ENCODE data around the gene LGALS4.
"Not testable (repeated sequence)": the region's sequence is repeated elsewhere in the genome, so short reads cannot be mapped to it uniquely, and the experiment has no call there.

The LGALS4 gene, protein sequence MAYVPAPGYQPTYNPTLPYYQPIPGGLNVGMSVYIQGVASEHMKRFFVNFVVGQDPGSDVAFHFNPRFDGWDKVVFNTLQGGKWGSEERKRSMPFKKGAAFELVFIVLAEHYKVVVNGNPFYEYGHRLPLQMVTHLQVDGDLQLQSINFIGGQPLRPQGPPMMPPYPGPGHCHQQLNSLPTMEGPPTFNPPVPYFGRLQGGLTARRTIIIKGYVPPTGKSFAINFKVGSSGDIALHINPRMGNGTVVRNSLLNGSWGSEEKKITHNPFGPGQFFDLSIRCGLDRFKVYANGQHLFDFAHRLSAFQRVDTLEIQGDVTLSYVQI

DNA sequence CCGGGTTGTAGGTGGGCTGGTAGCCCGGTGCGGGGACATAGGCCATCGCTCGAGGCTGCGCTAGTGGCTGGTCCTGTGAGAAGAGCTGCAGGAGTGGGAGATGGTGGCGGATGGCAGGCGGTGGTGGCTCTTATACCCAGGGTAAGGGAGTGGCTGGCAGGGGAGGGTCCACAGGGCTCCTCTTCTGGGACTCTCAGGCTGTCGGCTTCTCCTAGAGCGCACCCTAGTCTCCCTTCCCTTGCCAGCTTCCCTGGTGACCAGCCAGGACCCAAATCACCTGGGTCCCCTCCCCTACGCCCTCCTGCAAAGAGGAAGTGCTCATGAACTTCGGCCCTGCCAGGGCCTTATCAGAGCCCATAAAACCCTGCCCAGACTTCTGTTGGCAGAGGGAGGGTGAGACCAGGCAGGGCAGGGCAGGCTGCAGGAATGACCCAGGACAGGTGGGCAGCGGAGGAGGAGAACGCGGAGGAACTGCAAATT, at the start of gene LGALS4:
LGALS4 (minus strand) TSS at position 105 of the 480 bp plus-strand sequence; CDS start at position 46, 59 bp downstream.
- DNase-seq: no peak
- Histone ChIP-seq H3K27me3 (replicated peaks) (no peaks in the 10 kb centered on the region), H3K36me3 (replicated peaks) (peaks cover 6% of the 10 kb centered on the region), H3K27ac (no peak within 1 kb of the TSS), H3K4me3 (ENCODE audit: low read depth, low read length) (no peak within 1 kb of the TSS)
- in situ Hi-C loops (cut with HindIII; ENCODE audit: low pct_ligation_motif_present, low sequenced_read_pairs): no loop called here
- TF ChIP-seq, protein P1, sequence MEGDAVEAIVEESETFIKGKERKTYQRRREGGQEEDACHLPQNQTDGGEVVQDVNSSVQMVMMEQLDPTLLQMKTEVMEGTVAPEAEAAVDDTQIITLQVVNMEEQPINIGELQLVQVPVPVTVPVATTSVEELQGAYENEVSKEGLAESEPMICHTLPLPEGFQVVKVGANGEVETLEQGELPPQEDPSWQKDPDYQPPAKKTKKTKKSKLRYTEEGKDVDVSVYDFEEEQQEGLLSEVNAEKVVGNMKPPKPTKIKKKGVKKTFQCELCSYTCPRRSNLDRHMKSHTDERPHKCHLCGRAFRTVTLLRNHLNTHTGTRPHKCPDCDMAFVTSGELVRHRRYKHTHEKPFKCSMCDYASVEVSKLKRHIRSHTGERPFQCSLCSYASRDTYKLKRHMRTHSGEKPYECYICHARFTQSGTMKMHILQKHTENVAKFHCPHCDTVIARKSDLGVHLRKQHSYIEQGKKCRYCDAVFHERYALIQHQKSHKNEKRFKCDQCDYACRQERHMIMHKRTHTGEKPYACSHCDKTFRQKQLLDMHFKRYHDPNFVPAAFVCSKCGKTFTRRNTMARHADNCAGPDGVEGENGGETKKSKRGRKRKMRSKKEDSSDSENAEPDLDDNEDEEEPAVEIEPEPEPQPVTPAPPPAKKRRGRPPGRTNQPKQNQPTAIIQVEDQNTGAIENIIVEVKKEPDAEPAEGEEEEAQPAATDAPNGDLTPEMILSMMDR (IDR thresholded peaks at IDR 0.05; ENCODE audit: low read depth, low read length, missing control alignments): no peak

DNA sequence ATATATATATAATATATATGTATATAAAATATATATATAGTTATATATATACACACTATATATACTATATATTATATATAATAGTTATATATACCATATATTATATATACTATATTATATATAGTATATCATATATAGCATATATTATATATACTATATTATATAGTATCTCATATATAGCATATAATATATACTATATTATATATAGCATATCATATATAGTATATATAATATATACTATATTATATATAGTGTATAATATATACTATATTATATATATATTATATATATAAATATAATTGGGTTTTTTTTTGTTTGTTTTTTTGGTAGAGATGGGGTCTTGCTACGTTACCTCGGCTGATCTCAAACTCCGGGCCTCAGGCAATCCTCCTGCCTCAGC, 48.6 kb upstream of the LGALS4 start:
- in situ Hi-C loops (cut with HindIII; ENCODE audit: low pct_ligation_motif_present, low sequenced_read_pairs): no loop called here
- TF ChIP-seq, protein P1 (IDR thresholded peaks at IDR 0.05; ENCODE audit: low read depth, low read length, missing control alignments): no peak
- no peak overlapping the region for H3K27ac ChIP-seq
- DNase-seq: no peak
- H3K36me3 ChIP-seq (replicated peaks): no peaks in the 10 kb centered on the region
- H3K27me3 ChIP-seq (replicated peaks): no peaks in the 10 kb centered on the region
- no peak overlapping the region for H3K4me3 ChIP-seq (ENCODE audit: low read depth, low read length)

DNA sequence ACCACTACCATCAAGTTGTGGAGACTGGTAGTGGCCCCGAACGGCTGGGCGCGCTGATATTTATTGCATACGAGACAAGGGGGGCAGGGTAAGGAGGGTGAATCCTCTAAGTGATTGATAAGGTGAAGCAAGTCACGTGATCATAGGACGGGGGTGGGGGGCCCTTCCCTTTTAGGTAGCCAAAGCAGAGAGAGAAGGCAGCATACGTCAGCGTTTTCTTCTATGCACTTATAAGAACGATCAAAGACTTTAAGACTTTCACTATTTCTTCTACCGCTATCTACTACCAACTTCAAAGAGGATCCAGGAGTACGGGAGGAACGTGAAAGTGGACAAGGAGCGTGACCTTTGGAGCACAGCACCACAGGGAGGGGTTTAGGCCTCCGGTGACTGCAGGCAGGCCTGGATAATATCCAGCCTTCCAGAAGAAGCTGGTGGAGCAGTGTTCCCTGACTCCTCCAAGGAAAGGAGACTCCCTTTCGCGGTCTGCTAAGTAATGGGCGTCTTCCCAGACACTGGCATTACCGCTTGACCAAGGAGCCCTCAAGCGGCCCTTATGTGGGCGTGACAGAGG, 47.0 kb upstream of the LGALS4 start:
- H3K4me3 ChIP-seq (ENCODE audit: low read depth, low read length); H3K27me3 ChIP-seq (replicated peaks); H3K36me3 ChIP-seq (replicated peaks); in situ Hi-C loops (cut with HindIII; ENCODE audit: low pct_ligation_motif_present, low sequenced_read_pairs); H3K27ac ChIP-seq; DNase-seq: not testable (repeated sequence)

DNA sequence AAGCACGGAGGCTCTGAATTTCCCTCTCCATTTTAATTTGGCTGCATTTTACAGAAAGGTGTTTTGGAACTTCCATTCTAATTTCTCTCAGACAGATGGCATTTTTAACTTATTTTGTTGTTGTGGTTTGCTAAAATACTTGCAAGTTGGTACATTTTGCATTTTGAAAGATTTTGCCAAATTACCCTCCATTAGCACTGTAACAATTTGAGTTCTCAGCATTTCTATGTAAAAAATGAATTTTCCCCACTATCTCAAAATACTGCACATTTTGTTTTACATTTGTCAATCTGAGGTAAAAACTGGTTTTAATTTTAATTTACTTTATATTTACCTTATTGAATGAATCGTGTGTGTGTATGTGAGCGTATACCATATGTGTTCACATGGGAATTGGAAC, 44.1 kb upstream of the LGALS4 start:
- Histone ChIP-seq H3K4me3 (ENCODE audit: low read depth, low read length) (no peak overlapping the region), H3K36me3 (replicated peaks) (no peaks in the 10 kb centered on the region), H3K27me3 (replicated peaks) (no peaks in the 10 kb centered on the region), H3K27ac (no peak overlapping the region)
- no peak for DNase-seq
- in situ Hi-C loops (cut with HindIII; ENCODE audit: low pct_ligation_motif_present, low sequenced_read_pairs): no loop called here
- TF ChIP-seq, protein P1 (IDR thresholded peaks at IDR 0.05; ENCODE audit: low read depth, low read length, missing control alignments): no peak

DNA sequence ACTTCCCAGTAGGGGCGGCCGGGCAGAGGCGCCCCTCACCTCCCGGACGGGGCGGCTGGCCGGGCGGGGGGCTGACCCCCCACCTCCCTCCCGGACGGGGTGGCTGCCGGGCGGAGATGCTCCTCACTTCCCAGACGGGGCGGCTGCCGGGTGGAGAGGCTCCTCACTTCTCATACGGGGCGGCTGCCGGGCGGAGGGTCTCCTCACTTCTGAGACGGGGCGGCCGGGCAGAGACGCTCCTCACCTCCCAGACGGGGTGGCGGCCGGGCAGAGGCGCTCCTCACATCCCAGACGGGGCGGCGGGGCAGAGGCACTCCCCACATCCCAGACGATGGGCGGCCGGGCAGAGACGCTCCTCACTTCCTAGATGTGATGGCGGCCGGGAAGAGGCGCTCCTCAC, 43.0 kb upstream of the LGALS4 start:
- in situ Hi-C loops (cut with HindIII; ENCODE audit: low pct_ligation_motif_present, low sequenced_read_pairs); H3K4me3 ChIP-seq (ENCODE audit: low read depth, low read length); DNase-seq; H3K27ac ChIP-seq; H3K36me3 ChIP-seq (replicated peaks); H3K27me3 ChIP-seq (replicated peaks): not testable (repeated sequence)

DNA sequence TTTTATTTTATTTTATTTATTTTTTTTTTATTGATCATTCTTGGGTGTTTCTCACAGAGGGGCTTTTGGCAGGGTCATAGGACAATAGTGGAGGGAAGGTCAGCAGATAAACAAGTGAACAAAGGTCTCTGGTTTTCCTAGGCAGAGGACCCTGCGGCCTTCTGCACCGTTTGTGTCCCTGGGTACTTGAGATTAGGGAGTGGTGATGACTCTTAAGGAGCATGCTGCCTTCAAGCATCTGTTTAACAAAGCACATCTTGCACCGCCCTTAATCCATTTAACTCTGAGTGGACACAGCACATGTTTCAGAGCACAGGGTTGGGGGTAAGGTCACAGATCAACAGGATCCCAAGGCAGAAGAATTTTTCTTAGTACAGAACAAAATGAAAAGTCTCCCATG, 42.2 kb upstream of the LGALS4 start:
- in situ Hi-C loops (cut with HindIII; ENCODE audit: low pct_ligation_motif_present, low sequenced_read_pairs); DNase-seq; H3K27ac ChIP-seq: not testable (repeated sequence)

DNA sequence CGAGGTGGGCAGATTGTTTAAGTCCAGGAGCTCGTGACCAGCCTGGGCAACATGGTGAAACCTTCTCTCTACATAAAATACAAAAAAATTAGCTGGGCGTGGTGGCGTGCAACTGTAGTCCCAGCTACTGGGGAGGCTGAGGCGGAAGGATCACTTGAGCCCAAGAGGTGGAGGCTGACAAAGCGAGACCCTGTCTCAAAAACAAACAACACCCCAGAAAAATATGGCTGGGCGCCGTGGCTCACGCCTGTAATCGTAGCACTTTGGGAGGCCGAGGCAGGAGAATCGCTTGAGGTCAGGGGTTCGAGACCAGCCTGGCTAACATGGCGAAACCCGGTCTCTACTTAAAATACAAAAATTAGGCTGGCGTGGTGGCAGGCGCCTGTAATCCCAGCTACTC, 40.5 kb upstream of the LGALS4 start:
- in situ Hi-C loops (cut with HindIII; ENCODE audit: low pct_ligation_motif_present, low sequenced_read_pairs): no loop called here

More for the DNA sequence above, 42.2 kb upstream of the LGALS4 start:
- H3K27me3 ChIP-seq (replicated peaks); H3K4me3 ChIP-seq (ENCODE audit: low read depth, low read length); H3K36me3 ChIP-seq (replicated peaks): not testable (repeated sequence)

More for the DNA sequence above, 40.5 kb upstream of the LGALS4 start:
- Histone ChIP-seq H3K27me3 (replicated peaks) (no peaks in the 10 kb centered on the region), H3K36me3 (replicated peaks) (peaks cover 5% of the 10 kb centered on the region), H3K27ac (no peak overlapping the region), H3K4me3 (ENCODE audit: low read depth, low read length) (peak overlapping the region; percentile 70)
- no peak for DNase-seq
- TF ChIP-seq, protein P1 (IDR thresholded peaks at IDR 0.05; ENCODE audit: low read depth, low read length, missing control alignments): no peak
